ENCODE measurements around the gene MAP3K14. TPM values are rescaled to one million over a fixed set of nuclear protein-coding genes. Genes with fewer than 3 reads are reported as not detected.

MAP3K14 gene
- total and polyA plus RNA-seq, 4 donors, result 1.2 to 7.8 (median 4.2) TPM

DNA sequence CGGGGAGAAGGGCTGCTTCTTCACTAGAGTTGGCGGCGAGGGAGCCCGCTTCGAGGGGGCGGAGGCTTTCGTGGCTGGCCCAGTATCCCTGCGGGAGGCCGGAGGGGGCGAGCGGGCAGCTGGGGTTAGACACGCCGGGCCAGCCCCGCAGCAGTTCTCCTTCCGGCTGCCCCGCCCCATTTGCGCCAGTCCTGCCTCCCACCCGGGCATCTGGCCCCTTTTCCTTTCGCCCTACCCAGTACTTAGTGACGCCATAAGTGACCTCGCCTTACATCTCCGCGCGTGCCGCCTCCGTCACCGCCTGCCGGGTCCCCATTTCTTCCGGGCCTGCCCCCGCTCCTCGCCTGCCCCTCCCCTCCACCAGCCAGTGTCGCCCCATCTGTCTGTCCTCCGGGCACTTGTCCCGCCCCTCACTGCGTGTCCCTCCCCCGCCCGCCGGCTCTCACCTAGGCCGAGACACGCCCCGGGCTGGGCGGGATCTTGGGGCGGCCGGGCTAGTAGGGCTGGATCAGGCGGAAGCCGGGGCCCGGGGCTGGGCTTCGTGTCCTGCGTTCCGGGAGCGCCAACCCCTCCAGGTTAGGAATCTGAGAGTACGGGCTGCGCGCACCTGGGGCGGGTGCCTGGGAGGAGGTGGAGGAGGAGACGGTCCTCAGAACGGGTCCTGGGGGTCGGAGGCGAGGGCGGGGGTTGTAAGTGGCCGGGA lies 69.2 kb downstream of the MAP3K14 start (continued):
- TF ChIP-seq, protein P1, sequence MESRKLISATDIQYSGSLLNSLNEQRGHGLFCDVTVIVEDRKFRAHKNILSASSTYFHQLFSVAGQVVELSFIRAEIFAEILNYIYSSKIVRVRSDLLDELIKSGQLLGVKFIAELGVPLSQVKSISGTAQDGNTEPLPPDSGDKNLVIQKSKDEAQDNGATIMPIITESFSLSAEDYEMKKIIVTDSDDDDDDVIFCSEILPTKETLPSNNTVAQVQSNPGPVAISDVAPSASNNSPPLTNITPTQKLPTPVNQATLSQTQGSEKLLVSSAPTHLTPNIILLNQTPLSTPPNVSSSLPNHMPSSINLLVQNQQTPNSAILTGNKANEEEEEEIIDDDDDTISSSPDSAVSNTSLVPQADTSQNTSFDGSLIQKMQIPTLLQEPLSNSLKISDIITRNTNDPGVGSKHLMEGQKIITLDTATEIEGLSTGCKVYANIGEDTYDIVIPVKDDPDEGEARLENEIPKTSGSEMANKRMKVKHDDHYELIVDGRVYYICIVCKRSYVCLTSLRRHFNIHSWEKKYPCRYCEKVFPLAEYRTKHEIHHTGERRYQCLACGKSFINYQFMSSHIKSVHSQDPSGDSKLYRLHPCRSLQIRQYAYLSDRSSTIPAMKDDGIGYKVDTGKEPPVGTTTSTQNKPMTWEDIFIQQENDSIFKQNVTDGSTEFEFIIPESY (IDR thresholded peaks at IDR 0.05), result no peak
- TF ChIP-seq FOXA1 (IDR thresholded peaks at IDR 0.05) (peak; percentile 22), EGR1 (IDR thresholded peaks at IDR 0.05; ENCODE audit: low read depth in 2 of 2) (peak; percentile 33 to 34), NR2F2 (IDR thresholded peaks at IDR 0.05) (no peak), RAD21 (IDR thresholded peaks at IDR 0.05) (peak in 1 of 2 donors; percentile 25), SP1 (IDR thresholded peaks at IDR 0.05) (peak; percentile 45)

DNA sequence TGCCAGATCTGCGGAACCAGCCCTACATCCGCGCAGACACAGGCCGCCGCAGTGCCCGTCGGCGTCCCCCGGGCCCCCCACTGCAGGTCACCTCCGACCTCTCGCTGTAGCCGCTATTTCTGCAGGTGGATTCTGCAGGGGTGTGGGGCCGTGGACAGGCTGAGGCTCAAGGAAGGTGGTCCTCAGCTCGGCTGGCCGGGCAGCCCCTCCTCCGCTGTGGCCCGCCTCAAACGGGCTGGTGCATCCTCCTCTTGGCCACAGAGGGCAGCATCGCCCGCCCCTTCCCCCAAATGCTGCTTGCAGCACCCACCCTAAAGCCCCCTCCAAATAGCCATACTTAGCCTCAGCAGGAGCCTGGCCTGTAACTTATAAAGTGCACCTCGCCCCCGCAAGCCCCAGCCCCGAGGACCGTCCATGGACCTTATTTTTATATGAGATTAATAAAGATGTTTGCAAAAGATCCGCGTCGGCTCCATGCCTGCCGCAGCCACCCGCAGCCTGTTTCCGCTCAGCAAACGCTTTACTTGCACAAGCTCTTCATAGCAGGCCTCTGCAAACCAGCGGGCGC lies 69.9 kb downstream of the MAP3K14 start:
- TF ChIP-seq, protein P2, sequence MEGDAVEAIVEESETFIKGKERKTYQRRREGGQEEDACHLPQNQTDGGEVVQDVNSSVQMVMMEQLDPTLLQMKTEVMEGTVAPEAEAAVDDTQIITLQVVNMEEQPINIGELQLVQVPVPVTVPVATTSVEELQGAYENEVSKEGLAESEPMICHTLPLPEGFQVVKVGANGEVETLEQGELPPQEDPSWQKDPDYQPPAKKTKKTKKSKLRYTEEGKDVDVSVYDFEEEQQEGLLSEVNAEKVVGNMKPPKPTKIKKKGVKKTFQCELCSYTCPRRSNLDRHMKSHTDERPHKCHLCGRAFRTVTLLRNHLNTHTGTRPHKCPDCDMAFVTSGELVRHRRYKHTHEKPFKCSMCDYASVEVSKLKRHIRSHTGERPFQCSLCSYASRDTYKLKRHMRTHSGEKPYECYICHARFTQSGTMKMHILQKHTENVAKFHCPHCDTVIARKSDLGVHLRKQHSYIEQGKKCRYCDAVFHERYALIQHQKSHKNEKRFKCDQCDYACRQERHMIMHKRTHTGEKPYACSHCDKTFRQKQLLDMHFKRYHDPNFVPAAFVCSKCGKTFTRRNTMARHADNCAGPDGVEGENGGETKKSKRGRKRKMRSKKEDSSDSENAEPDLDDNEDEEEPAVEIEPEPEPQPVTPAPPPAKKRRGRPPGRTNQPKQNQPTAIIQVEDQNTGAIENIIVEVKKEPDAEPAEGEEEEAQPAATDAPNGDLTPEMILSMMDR (IDR thresholded peaks at IDR 0.05; ENCODE audit: low read depth, low read length, missing input control), result peak; percentile 12
- peak in 1 of 2 donors; percentile 48 for TF ChIP-seq RAD21 (IDR thresholded peaks at IDR 0.05)
- TF ChIP-seq, protein P3, sequence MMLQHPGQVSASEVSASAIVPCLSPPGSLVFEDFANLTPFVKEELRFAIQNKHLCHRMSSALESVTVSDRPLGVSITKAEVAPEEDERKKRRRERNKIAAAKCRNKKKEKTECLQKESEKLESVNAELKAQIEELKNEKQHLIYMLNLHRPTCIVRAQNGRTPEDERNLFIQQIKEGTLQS (IDR thresholded peaks at IDR 0.05), result no peak
- Histone ChIP-seq H3K9ac (ENCODE audit: low read depth in 1 of 2, low read length in 2 of 2) (no peak overlapping the region), H3K4me3 (ENCODE audit: low read depth in 1 of 3, low read length in 3 of 3) (peak overlapping the region in 2 of 3 donors; percentile 48 to 66), H3K27me3 (ENCODE audit: control insufficient read depth in 4 of 4, insufficient read depth in 4 of 4, low read length in 3 of 4) (no peaks in the 10 kb centered on the region), H3K27ac (ENCODE audit: low read depth in 1 of 2, low read length in 2 of 2) (peak overlapping the region; percentile 41 to 51), H3K4me1 (ENCODE audit: control insufficient read depth in 4 of 4, insufficient read depth in 4 of 4, low read length in 3 of 4) (peaks cover 5 to 14% (median 9%) of the 10 kb centered on the region in 4 donors), H3K36me3 (ENCODE audit: control insufficient read depth in 4 of 4, insufficient read depth in 3 of 4, low read depth in 1 of 4, low read length in 3 of 4) (no peaks in the 10 kb centered on the region), H3K9me3 (ENCODE audit: control insufficient read depth in 4 of 4, low read length in 3 of 4) (no peaks in the 10 kb centered on the region)
- WGBS, result 17% methylated on average over 33 of the region's 33 CpGs
- DNase-seq (ENCODE audit: low spot score), result no peak

DNA sequence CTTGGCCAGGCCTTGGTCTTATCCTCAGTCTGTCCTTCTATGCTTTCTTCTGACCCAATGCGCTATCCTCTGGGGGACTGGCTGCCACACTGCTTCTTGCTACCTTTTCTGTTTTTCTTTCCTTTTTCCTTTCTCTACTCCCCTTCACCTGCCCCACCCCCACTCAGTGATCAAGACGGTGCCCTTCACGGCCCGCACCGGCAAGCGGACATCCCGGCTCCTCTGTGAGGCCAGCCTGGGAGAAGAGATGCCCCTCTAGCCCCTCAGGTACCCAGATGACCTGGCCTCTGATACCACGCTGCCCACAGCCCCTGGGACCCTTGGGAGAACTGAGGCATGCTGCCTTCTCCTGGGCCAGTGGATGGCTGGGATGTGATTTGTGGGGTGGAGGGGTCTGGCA lies 70.5 kb downstream of the MAP3K14 start:
- TF ChIP-seq NR2F2 (IDR thresholded peaks at IDR 0.05), result no peak
- TF ChIP-seq, protein P1 (IDR thresholded peaks at IDR 0.05), result no peak
- DNase-seq (ENCODE audit: low spot score), result no peak
- no peaks in the 10 kb centered on the region for H3K27me3 ChIP-seq (ENCODE audit: control insufficient read depth in 4 of 4, insufficient read depth in 4 of 4, low read length in 3 of 4)
- H3K9me3 ChIP-seq (ENCODE audit: control insufficient read depth in 4 of 4, low read length in 3 of 4), result no peaks in the 10 kb centered on the region
- no peak overlapping the region for H3K27ac ChIP-seq (ENCODE audit: low read depth in 1 of 2, low read length in 2 of 2)
- H3K9ac ChIP-seq (ENCODE audit: low read depth in 1 of 2, low read length in 2 of 2), result no peak overlapping the region
- H3K4me1 ChIP-seq (ENCODE audit: control insufficient read depth in 4 of 4, insufficient read depth in 4 of 4, low read length in 3 of 4), result peaks cover 5 to 14% (median 12%) of the 10 kb centered on the region in 4 donors
- H3K36me3 ChIP-seq (ENCODE audit: control insufficient read depth in 4 of 4, insufficient read depth in 3 of 4, low read depth in 1 of 4, low read length in 3 of 4), result no peaks in the 10 kb centered on the region
- no peak overlapping the region for H3K4me3 ChIP-seq (ENCODE audit: low read depth in 1 of 3, low read length in 3 of 3)
- 82% methylated on average over 8 of the region's 8 CpGs for WGBS

Measured in liver (tissue), 9 donors.